Peyer's patch (tissue), 4 donors: ENCODE results near the gene RIMBP2.

Experiments used
- POLR2A ChIP-seq, 2 donors: fragments of 450-650 bp; IDR thresholded peaks; one replicate each; pipeline ENCODE4 v1.5.1; 2017; ENCODE audit warnings: antibody characterized with exemption in 2 of 2, mild to moderate bottlenecking in 2 of 2, moderate library complexity in 2 of 2
- TF ChIP-seq, protein P1 (sequence below), 6 experiments: fragments of 450-650 bp in 4 of 6; fragments of 200-600 bp in 2 of 6; sonication (generic) in 1 of 6; IDR thresholded peaks; one replicate each; pipeline ENCODE4 v1.5.1; 2017 to 2019; ENCODE audit warnings: antibody characterized with exemption in 6 of 6, mild to moderate bottlenecking in 3 of 6, moderate library complexity in 1 of 6

- TF ChIP-seq, protein P1, sequence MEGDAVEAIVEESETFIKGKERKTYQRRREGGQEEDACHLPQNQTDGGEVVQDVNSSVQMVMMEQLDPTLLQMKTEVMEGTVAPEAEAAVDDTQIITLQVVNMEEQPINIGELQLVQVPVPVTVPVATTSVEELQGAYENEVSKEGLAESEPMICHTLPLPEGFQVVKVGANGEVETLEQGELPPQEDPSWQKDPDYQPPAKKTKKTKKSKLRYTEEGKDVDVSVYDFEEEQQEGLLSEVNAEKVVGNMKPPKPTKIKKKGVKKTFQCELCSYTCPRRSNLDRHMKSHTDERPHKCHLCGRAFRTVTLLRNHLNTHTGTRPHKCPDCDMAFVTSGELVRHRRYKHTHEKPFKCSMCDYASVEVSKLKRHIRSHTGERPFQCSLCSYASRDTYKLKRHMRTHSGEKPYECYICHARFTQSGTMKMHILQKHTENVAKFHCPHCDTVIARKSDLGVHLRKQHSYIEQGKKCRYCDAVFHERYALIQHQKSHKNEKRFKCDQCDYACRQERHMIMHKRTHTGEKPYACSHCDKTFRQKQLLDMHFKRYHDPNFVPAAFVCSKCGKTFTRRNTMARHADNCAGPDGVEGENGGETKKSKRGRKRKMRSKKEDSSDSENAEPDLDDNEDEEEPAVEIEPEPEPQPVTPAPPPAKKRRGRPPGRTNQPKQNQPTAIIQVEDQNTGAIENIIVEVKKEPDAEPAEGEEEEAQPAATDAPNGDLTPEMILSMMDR (IDR thresholded peaks at IDR 0.05), result no peak
- TF ChIP-seq POLR2A (IDR thresholded peaks at IDR 0.05), result no peak
Observed at GRCh38 chr12:130715998-130716968, at the start of gene RIMBP2.
